Naive B cell (primary cell): ENCODE measurements around the gene EFNA4. TPM values are rescaled to one million over a fixed set of nuclear protein-coding genes. Genes with fewer than 3 reads are reported as not detected.
A peak's percentile ranks its signal among the peaks of the same experiment; 100 is the strongest.

ENCODE experiments used
- ATAC-seq, 2 donors: fragments of 150-1000 bp; cut with Tn5 transposase; 2 replicates each; pipeline ENCODE4 v1.10.0; 2021; ENCODE audit warnings: low read depth in 2 of 2, mild to moderate bottlenecking in 2 of 2, moderate library complexity in 2 of 2
- DNase-seq: peaks from one replicate; pipeline ENCODE4 v3.0.0; 2022
- H3K27ac Mint-ChIP-seq, 6 donors: one replicate each; pipeline ENCODE4 v1.8.0; 2020 to 2022; ENCODE audit warnings: mild to moderate bottlenecking in 6 of 6, mixed read lengths in 6 of 6, moderate library complexity in 5 of 6, inconsistent platforms in 2 of 6
- H3K27me3 Mint-ChIP-seq, 3 donors: one replicate each; pipeline ENCODE4 v1.8.0; 2021 to 2022; ENCODE audit warnings: mixed read lengths in 3 of 3, mild to moderate bottlenecking in 1 of 3
- H3K36me3 Mint-ChIP-seq, 2 donors: one replicate each; pipeline ENCODE4 v1.8.0; 2020 to 2022; ENCODE audit warnings: mixed read lengths in 2 of 2, inconsistent platforms in 1 of 2, mild to moderate bottlenecking in 1 of 2
- H3K4me1 Mint-ChIP-seq, 3 donors: one replicate each; pipeline ENCODE4 v1.8.0; 2020 to 2022; ENCODE audit warnings: mixed read lengths in 3 of 3, inconsistent platforms in 1 of 3, mild to moderate bottlenecking in 1 of 3, moderate library complexity in 1 of 3
- H3K4me3 Mint-ChIP-seq, 8 donors: one replicate each; pipeline ENCODE4 v1.8.0; 2020 to 2022; ENCODE audit warnings: mild to moderate bottlenecking in 8 of 8, mixed read lengths in 8 of 8, moderate library complexity in 8 of 8, inconsistent platforms in 2 of 8
- H3K9me3 Mint-ChIP-seq, 7 donors: one replicate each; pipeline ENCODE4 v1.8.0; 2020 to 2022; ENCODE audit warnings: mixed read lengths in 7 of 7, mild to moderate bottlenecking in 5 of 7, inconsistent platforms in 2 of 7, moderate library complexity in 1 of 7
- polyA plus RNA-seq, 6 donors: library from polyadenylated mRNA; unstranded; fragments of 300-500 nt; fragmentation: Illumina TruSeq; gene quantifications; one replicate each; pipeline ENCODE4 v1.2.3, GENCODE V29; 2021; ENCODE audit warnings: low read depth in 6 of 6

The EFNA4 gene
- polyA plus RNA-seq, 6 donors from 2014 or later = 2.6 to 6.0 (median 3.3) TPM; not detected in 1

- Mint-ChIP-seq H3K4me3 (no peak overlapping the region), H3K27me3 (no peaks in the 10 kb centered on the region), H3K27ac (no peak overlapping the region), H3K4me1 (peaks cover 13 to 25% (median 18%) of the 10 kb centered on the region in 3 donors), H3K9me3 (no peaks in the 10 kb centered on the region), H3K36me3 (no peaks in the 10 kb centered on the region)
- no peak for ATAC-seq
- no peak for DNase-seq
Observed at GRCh38 chr1:155023627-155024026, 39.9 kb upstream of the EFNA4 start.

GRCh38 chr1:155024315-155024714 lies 39.2 kb upstream of the EFNA4 start:
- H3K36me3 Mint-ChIP-seq = no peaks in the 10 kb centered on the region
- H3K27me3 Mint-ChIP-seq = no peaks in the 10 kb centered on the region
- peaks cover 7 to 18% (median 13%) of the 10 kb centered on the region in 3 donors for H3K4me1 Mint-ChIP-seq
- H3K4me3 Mint-ChIP-seq = no peak overlapping the region
- peak overlapping the region in 1 of 6 donors; percentile 14 for H3K27ac Mint-ChIP-seq
- DNase-seq (no peak), ATAC-seq (no peak)
- no peaks in the 10 kb centered on the region for H3K9me3 Mint-ChIP-seq

GRCh38 chr1:155026154-155026553 lies 37.4 kb upstream of the EFNA4 start:
- no peaks in the 10 kb centered on the region for H3K9me3 Mint-ChIP-seq
- no peak overlapping the region for H3K4me3 Mint-ChIP-seq
- H3K4me1 Mint-ChIP-seq = peaks cover 0 to 9% (median 4%) of the 10 kb centered on the region in 3 donors
- H3K36me3 Mint-ChIP-seq = no peaks in the 10 kb centered on the region
- no peak for DNase-seq
- H3K27me3 Mint-ChIP-seq = no peaks in the 10 kb centered on the region
- H3K27ac Mint-ChIP-seq = no peak overlapping the region
- no peak for ATAC-seq

GRCh38 chr1:155026588-155026987 lies 37.0 kb upstream of the EFNA4 start:
- H3K36me3 Mint-ChIP-seq = no peaks in the 10 kb centered on the region
- no peak for DNase-seq
- no peaks in the 10 kb centered on the region for H3K9me3 Mint-ChIP-seq
- H3K4me1 Mint-ChIP-seq = peaks cover 0 to 5% (median under 1%) of the 10 kb centered on the region in 3 donors
- no peaks in the 10 kb centered on the region for H3K27me3 Mint-ChIP-seq
- no peak for ATAC-seq
- H3K27ac Mint-ChIP-seq = no peak overlapping the region
- H3K4me3 Mint-ChIP-seq = no peak overlapping the region

- no peak overlapping the region for H3K4me3 Mint-ChIP-seq
- no peak for ATAC-seq
- peaks cover 0 to 4% (median 0%) of the 10 kb centered on the region in 3 donors for H3K27me3 Mint-ChIP-seq
- no peaks in the 10 kb centered on the region for H3K4me1 Mint-ChIP-seq
- no peak overlapping the region for H3K27ac Mint-ChIP-seq
- DNase-seq = no peak
- no peaks in the 10 kb centered on the region for H3K36me3 Mint-ChIP-seq
- H3K9me3 Mint-ChIP-seq = no peaks in the 10 kb centered on the region
Observed at GRCh38 chr1:155029513-155030242, 33.9 kb upstream of the EFNA4 start.

GRCh38 chr1:155030243-155030795 lies 33.2 kb upstream of the EFNA4 start:
- Mint-ChIP-seq H3K4me3 (no peak overlapping the region), H3K27ac (no peak overlapping the region), H3K36me3 (no peaks in the 10 kb centered on the region), H3K9me3 (no peaks in the 10 kb centered on the region), H3K27me3 (peaks cover 0 to 10% (median 0%) of the 10 kb centered on the region in 3 donors), H3K4me1 (no peaks in the 10 kb centered on the region)
- ATAC-seq (no peak), DNase-seq (no peak)

GRCh38 chr1:155030899-155031298 lies 32.6 kb upstream of the EFNA4 start:
- Mint-ChIP-seq H3K27me3 (peaks cover 0 to 10% (median 0%) of the 10 kb centered on the region in 3 donors), H3K36me3 (no peaks in the 10 kb centered on the region), H3K4me1 (no peaks in the 10 kb centered on the region), H3K27ac (no peak overlapping the region), H3K9me3 (no peaks in the 10 kb centered on the region), H3K4me3 (no peak overlapping the region)
- ATAC-seq (no peak), DNase-seq (no peak)

GRCh38 chr1:155032886-155033285 lies 30.7 kb upstream of the EFNA4 start:
- no peak for DNase-seq
- ATAC-seq = no peak
- Mint-ChIP-seq H3K27ac (peak overlapping the region in 1 of 6 donors; percentile 60), H3K4me3 (no peak overlapping the region), H3K36me3 (no peaks in the 10 kb centered on the region), H3K27me3 (peaks cover 0 to 12% (median under 1%) of the 10 kb centered on the region in 3 donors), H3K9me3 (no peaks in the 10 kb centered on the region), H3K4me1 (no peaks in the 10 kb centered on the region)

GRCh38 chr1:155033524-155033923 lies 30.0 kb upstream of the EFNA4 start, which contains the start of the genes DCST1 and DCST2:
DCST1 (plus strand) TSS chr1:155033824; CDS start chr1:155034037, 213 bp downstream.
DCST2 (minus strand) TSS chr1:155033781; CDS start chr1:155033701, 80 bp downstream.
- no peaks in the 10 kb centered on the region for H3K4me1 Mint-ChIP-seq
- no peaks in the 10 kb centered on the region for H3K36me3 Mint-ChIP-seq
- no peaks in the 10 kb centered on the region for H3K9me3 Mint-ChIP-seq
- peaks cover 2 to 18% (median 7%) of the 10 kb centered on the region in 3 donors for H3K27me3 Mint-ChIP-seq
- H3K4me3 Mint-ChIP-seq = peak within 1 kb of the TSS in 1 of 8 donors; percentile 34
- DNase-seq (no peak), ATAC-seq (no peak)
- peak within 1 kb of the TSS in 1 of 6 donors; percentile 60 for H3K27ac Mint-ChIP-seq

- Mint-ChIP-seq H3K27ac (peak overlapping the region in 1 of 6 donors; percentile 50), H3K4me1 (no peaks in the 10 kb centered on the region), H3K27me3 (peaks cover 9 to 28% (median 13%) of the 10 kb centered on the region in 3 donors), H3K36me3 (no peaks in the 10 kb centered on the region), H3K4me3 (no peak overlapping the region), H3K9me3 (no peaks in the 10 kb centered on the region)
- ATAC-seq (no peak), DNase-seq (no peak)
Observed at GRCh38 chr1:155034318-155035208, 29.0 kb upstream of the EFNA4 start.

- H3K4me3 Mint-ChIP-seq = no peak overlapping the region
- H3K27ac Mint-ChIP-seq = no peak overlapping the region
- no peaks in the 10 kb centered on the region for H3K9me3 Mint-ChIP-seq
- no peaks in the 10 kb centered on the region for H3K36me3 Mint-ChIP-seq
- ATAC-seq (no peak), DNase-seq (no peak)
- peaks cover 9 to 28% (median 14%) of the 10 kb centered on the region in 3 donors for H3K27me3 Mint-ChIP-seq
- no peaks in the 10 kb centered on the region for H3K4me1 Mint-ChIP-seq
Observed at GRCh38 chr1:155035936-155036335, 27.6 kb upstream of the EFNA4 start.

- no peaks in the 10 kb centered on the region for H3K36me3 Mint-ChIP-seq
- no peaks in the 10 kb centered on the region for H3K9me3 Mint-ChIP-seq
- peak overlapping the region in 1 of 8 donors; percentile 52 for H3K4me3 Mint-ChIP-seq
- peaks cover 9 to 28% (median 14%) of the 10 kb centered on the region in 3 donors for H3K27me3 Mint-ChIP-seq
- no peak for ATAC-seq
- DNase-seq = no peak
- H3K4me1 Mint-ChIP-seq = no peaks in the 10 kb centered on the region
- H3K27ac Mint-ChIP-seq = peak overlapping the region in 1 of 6 donors; percentile 62
Observed at GRCh38 chr1:155037043-155037442, 26.5 kb upstream of the EFNA4 start.

GRCh38 chr1:155037851-155038441 lies 25.6 kb upstream of the EFNA4 start:
- DNase-seq (no peak), ATAC-seq (no peak)
- Mint-ChIP-seq H3K9me3 (no peaks in the 10 kb centered on the region), H3K4me1 (no peaks in the 10 kb centered on the region), H3K36me3 (no peaks in the 10 kb centered on the region), H3K27ac (peak overlapping the region in 1 of 6 donors; percentile 65), H3K27me3 (peaks cover 9 to 28% (median 19%) of the 10 kb centered on the region in 3 donors), H3K4me3 (no peak overlapping the region)
